GM12878 (cell line): ENCODE data around the gene TTC8.

Source experiments
- CTCF ChIP-seq, 3 experiments: IDR thresholded peaks in 2 of 3; conservative IDR thresholded peaks in 1 of 3; 2 replicates each; pipeline ENCODE4 v1.5.1; 2011; ENCODE audit warnings: low read depth in 3 of 3, low read length in 3 of 3, mild to moderate bottlenecking in 3 of 3, control low read depth in 2 of 3, moderate library complexity in 2 of 3, inconsistent platforms in 1 of 3, mixed read lengths in 1 of 3; ENCODE audit not compliant: control insufficient read depth in 2 of 3, insufficient read depth in 1 of 3; ENCODE audit errors: extremely low read depth in 1 of 3
- JUNB ChIP-seq: IDR thresholded peaks from 2 replicates; pipeline ENCODE4 v1.6.1; 2016; ENCODE audit warnings: antibody characterized with exemption, mild to moderate bottlenecking
- MAX ChIP-seq: IDR thresholded peaks from 2 replicates; pipeline ENCODE4 v1.6.1; 2012; ENCODE audit warnings: low read depth, low read length, improper control_type of control experiment
- SIN3A ChIP-seq: IDR thresholded peaks from 2 replicates; pipeline ENCODE4 v1.6.1; 2012; ENCODE audit warnings: low read depth, low read length, improper control_type of control experiment

GRCh38 chr14:88919502-88919901 is 95.1 kb downstream of the TTC8 start:
- TF ChIP-seq CTCF (IDR thresholded peaks at IDR 0.05 in 2 of 3, conservative IDR thresholded peaks at IDR 0.05 in 1 of 3; ENCODE audit: control insufficient read depth in 2 of 3, extremely low read depth in 1 of 3, insufficient read depth in 1 of 3, low read depth in 3 of 3, low read length in 3 of 3) (no peak), MAX (no peak), JUNB (no peak), SIN3A (no peak)
